HAP-1 (cell line): ENCODE measurements around the gene CFDP1.
A peak's percentile ranks its signal among the peaks of the same experiment; 100 is the strongest.

ENCODE experiments used
- DNase-seq, 2 experiments: peaks; one replicate each; pipeline ENCODE4 v3.0.0-alpha.2; 2016 to 2020; ENCODE audit warnings: low spot score in 2 of 2
- H3K27me3 ChIP-seq: fragments of 250-450 bp; sonication (Bioruptor Pico); 2 replicates; pipeline ENCODE4 v1.5.1; 2020; ENCODE audit warnings: low read depth, mild to moderate bottlenecking, moderate library complexity
- H3K36me3 ChIP-seq: fragments of 250-450 bp; sonication (Bioruptor Pico); replicated peaks from 2 replicates; pipeline ENCODE4 v1.5.1; 2020; ENCODE audit warnings: mild to moderate bottlenecking
- H3K4me1 ChIP-seq: fragments of 250-450 bp; sonication (Bioruptor Pico); 2 replicates; pipeline ENCODE4 v1.5.1; 2020; ENCODE audit warnings: mild to moderate bottlenecking
- H3K4me3 ChIP-seq: fragments of 250-450 bp; sonication (Bioruptor Pico); 2 replicates; pipeline ENCODE4 v1.5.1; 2020; ENCODE audit warnings: mild to moderate bottlenecking, moderate library complexity
- H3K9me3 ChIP-seq: fragments of 250-450 bp; sonication (Bioruptor Pico); 2 replicates; pipeline ENCODE4 v1.5.1; 2020; ENCODE audit warnings: mild to moderate bottlenecking, moderate library complexity
- in situ Hi-C: fragments of 300-500 bp; cut with MboI; formaldehyde crosslinking; loops from 3 replicates; pipeline ENCODE4 v1.14.3; 2020; ENCODE audit warnings: low sequenced_read_pairs, inconsistent platforms, mixed read lengths

The CFDP1 gene

GRCh38 chr16:75306099-75306762, 127.1 kb downstream of the CFDP1 start:
- peaks cover 9% of the 10 kb centered on the region; the same call in 1 of the 2 replicates for H3K36me3 ChIP-seq
- H3K4me1 ChIP-seq = no peaks in the 10 kb centered on the region
- H3K4me3 ChIP-seq = no peak overlapping the region
- no peak for DNase-seq
- no peaks in the 10 kb centered on the region for H3K9me3 ChIP-seq
- in situ Hi-C loops = no loop called here
- no peaks in the 10 kb centered on the region for H3K27me3 ChIP-seq

GRCh38 chr16:75305364-75306098, 127.8 kb downstream of the CFDP1 start:
- no peaks in the 10 kb centered on the region for H3K4me1 ChIP-seq
- DNase-seq = peak in 1 of 2 experiments; percentile 13
- no peaks in the 10 kb centered on the region for H3K9me3 ChIP-seq
- no peak overlapping the region for H3K4me3 ChIP-seq
- in situ Hi-C loops = no loop called here
- peaks cover 15% of the 10 kb centered on the region for H3K36me3 ChIP-seq
- no peaks in the 10 kb centered on the region for H3K27me3 ChIP-seq

GRCh38 chr16:75304521-75305363, 128.6 kb downstream of the CFDP1 start:
- H3K9me3 ChIP-seq = no peaks in the 10 kb centered on the region
- H3K4me1 ChIP-seq = no peaks in the 10 kb centered on the region
- no peaks in the 10 kb centered on the region for H3K27me3 ChIP-seq
- H3K4me3 ChIP-seq = no peak overlapping the region
- in situ Hi-C loops = no loop called here
- no peak for DNase-seq
- peaks cover 20% of the 10 kb centered on the region for H3K36me3 ChIP-seq

GRCh38 chr16:75301804-75302203, 131.5 kb downstream of the CFDP1 start:
- H3K4me1 ChIP-seq = no peaks in the 10 kb centered on the region
- H3K27me3 ChIP-seq = no peaks in the 10 kb centered on the region
- DNase-seq = no peak
- H3K4me3 ChIP-seq = no peak overlapping the region
- H3K9me3 ChIP-seq = no peaks in the 10 kb centered on the region
- peaks cover 28% of the 10 kb centered on the region for H3K36me3 ChIP-seq
- in situ Hi-C loops = no loop called here

GRCh38 chr16:75298267-75298666, 135.0 kb downstream of the CFDP1 start:
- Histone ChIP-seq H3K9me3 (no peaks in the 10 kb centered on the region), H3K4me3 (no peak overlapping the region), H3K4me1 (no peaks in the 10 kb centered on the region), H3K36me3 (peaks cover 19% of the 10 kb centered on the region), H3K27me3 (no peaks in the 10 kb centered on the region)
- DNase-seq = no peak
- in situ Hi-C loops = no loop called here

- Histone ChIP-seq H3K4me1 (no peaks in the 10 kb centered on the region), H3K9me3 (no peaks in the 10 kb centered on the region), H3K36me3 (peaks cover 19% of the 10 kb centered on the region), H3K4me3 (no peak overlapping the region), H3K27me3 (no peaks in the 10 kb centered on the region)
- in situ Hi-C loops = no loop called here
- no peak for DNase-seq
Measured at GRCh38 chr16:75296606-75297005, 136.7 kb downstream of the CFDP1 start.

- no peaks in the 10 kb centered on the region for H3K27me3 ChIP-seq
- H3K4me1 ChIP-seq = no peaks in the 10 kb centered on the region
- peaks cover 8% of the 10 kb centered on the region for H3K36me3 ChIP-seq
- in situ Hi-C loops = no loop called here
- no peaks in the 10 kb centered on the region for H3K9me3 ChIP-seq
- DNase-seq = no peak
- no peak overlapping the region for H3K4me3 ChIP-seq
Measured at GRCh38 chr16:75294773-75295459, 138.4 kb downstream of the CFDP1 start.

- Histone ChIP-seq H3K4me3 (no peak overlapping the region), H3K27me3 (no peaks in the 10 kb centered on the region), H3K4me1 (no peaks in the 10 kb centered on the region), H3K9me3 (no peaks in the 10 kb centered on the region), H3K36me3 (peaks cover 7% of the 10 kb centered on the region)
- no peak for DNase-seq
- in situ Hi-C loops = no loop called here
Measured at GRCh38 chr16:75293772-75294171, 139.5 kb downstream of the CFDP1 start.

GRCh38 chr16:75293173-75293572, 140.1 kb downstream of the CFDP1 start:
- Histone ChIP-seq H3K36me3 (peaks cover 7% of the 10 kb centered on the region), H3K4me3 (no peak overlapping the region), H3K27me3 (no peaks in the 10 kb centered on the region), H3K4me1 (no peaks in the 10 kb centered on the region), H3K9me3 (no peaks in the 10 kb centered on the region)
- in situ Hi-C loops = no loop called here
- DNase-seq = no peak

GRCh38 chr16:75292691-75293090, 140.6 kb downstream of the CFDP1 start:
- Histone ChIP-seq H3K4me3 (no peak overlapping the region), H3K27me3 (no peaks in the 10 kb centered on the region), H3K36me3 (peaks cover 4% of the 10 kb centered on the region), H3K9me3 (no peaks in the 10 kb centered on the region), H3K4me1 (no peaks in the 10 kb centered on the region)
- DNase-seq = no peak
- in situ Hi-C loops = no loop called here

GRCh38 chr16:75289189-75289588, 144.1 kb downstream of the CFDP1 start:
- Histone ChIP-seq H3K4me1 (no peaks in the 10 kb centered on the region), H3K4me3 (no peak overlapping the region), H3K27me3 (no peaks in the 10 kb centered on the region), H3K36me3 (no peaks in the 10 kb centered on the region; the same call in 1 of the 2 replicates), H3K9me3 (no peaks in the 10 kb centered on the region)
- no peak for DNase-seq
- in situ Hi-C loops = no loop called here

GRCh38 chr16:75288596-75289120, 144.6 kb downstream of the CFDP1 start:
- in situ Hi-C loops = no loop called here
- Histone ChIP-seq H3K27me3 (no peaks in the 10 kb centered on the region), H3K36me3 (no peaks in the 10 kb centered on the region; the same call in 1 of the 2 replicates), H3K9me3 (no peaks in the 10 kb centered on the region), H3K4me3 (no peak overlapping the region), H3K4me1 (no peaks in the 10 kb centered on the region)
- DNase-seq = no peak

- in situ Hi-C loops = no loop called here
- DNase-seq = no peak
- H3K27me3 ChIP-seq = no peaks in the 10 kb centered on the region
- no peak overlapping the region for H3K4me3 ChIP-seq
- H3K4me1 ChIP-seq = no peaks in the 10 kb centered on the region
- no peaks in the 10 kb centered on the region; the same call in 1 of the 2 replicates for H3K36me3 ChIP-seq
- no peaks in the 10 kb centered on the region for H3K9me3 ChIP-seq
Measured at GRCh38 chr16:75288181-75288580, 145.1 kb downstream of the CFDP1 start.
